HTR-8/SVneo (cell line): ENCODE measurements around the gene TTLL12.

Experiments used
- DNase-seq: peaks from one replicate; pipeline ENCODE4 v3.0.0; 2011; ENCODE audit warnings: low spot score, mixed read lengths; ENCODE audit not compliant: insufficient read length
- FAIRE-seq: peaks from 2 replicates; lab custom pipeline; 2011; peaks lifted over from hg19 to GRCh38; lab: Jason Lieb, UNC

The TTLL12 gene

GRCh38 chr22:43186272-43187170 is at the start of gene TTLL12:
TTLL12 (minus strand) TSS chr22:43187134; CDS start chr22:43187069, 65 bp downstream.
- no peak for FAIRE-seq
- DNase-seq, result peak; percentile 69

DNA sequence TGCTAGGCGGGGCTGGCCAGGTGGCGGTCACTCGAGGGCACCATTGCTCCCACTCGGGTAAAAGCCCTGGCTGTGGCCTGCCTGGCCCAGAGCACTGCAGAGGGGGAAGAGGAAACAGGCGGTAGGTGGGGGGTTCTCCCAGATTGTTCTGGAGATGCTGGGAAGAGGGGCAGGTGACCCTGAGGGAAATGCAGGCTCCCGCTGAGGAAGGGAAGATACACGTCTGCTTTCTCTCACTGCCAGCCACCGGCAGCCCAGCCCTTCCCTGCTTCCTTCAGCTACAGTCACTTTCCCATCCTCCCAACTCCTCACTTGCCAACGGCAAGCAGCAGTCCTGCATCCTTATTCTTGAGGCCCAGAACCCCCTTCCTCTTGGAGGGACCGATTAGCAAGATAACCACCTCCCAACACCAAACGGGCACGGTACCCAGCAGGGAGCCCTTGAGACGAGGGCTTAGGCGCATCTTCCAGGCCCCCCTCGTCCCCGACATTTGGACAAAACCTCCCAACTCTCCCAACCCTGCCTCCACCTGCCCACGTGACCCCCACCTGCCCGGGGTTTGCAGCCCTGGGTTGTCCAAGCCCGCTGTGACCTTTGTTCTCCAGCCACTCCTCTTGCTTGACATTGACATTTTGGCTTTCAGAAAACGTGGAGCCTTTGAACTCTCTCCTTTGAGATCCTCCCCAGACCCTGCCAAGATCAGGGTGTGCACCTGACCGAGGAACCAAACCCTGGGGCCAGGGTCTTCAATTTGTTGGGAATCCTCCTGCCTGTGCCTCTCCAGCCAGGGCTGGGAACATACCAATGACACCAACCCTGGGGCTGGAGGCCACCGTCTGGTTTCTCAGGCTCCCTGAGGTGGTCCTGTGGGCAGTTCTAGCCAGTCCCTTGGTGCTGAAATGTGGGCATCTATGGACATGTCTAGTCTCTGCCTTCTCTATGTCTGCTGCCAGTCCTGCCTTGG is 48.8 kb upstream of the TTLL12 start:
- FAIRE-seq (no peak), DNase-seq (no peak)

GRCh38 chr22:43234264-43234988 is 47.5 kb upstream of the TTLL12 start:
- no peak for DNase-seq
- FAIRE-seq, result no peak

- no peak for DNase-seq
Measured at GRCh38 chr22:43233529-43233928, 46.6 kb upstream of the TTLL12 start.

GRCh38 chr22:43232445-43232844 is 45.5 kb upstream of the TTLL12 start:
- DNase-seq (no peak), FAIRE-seq (no peak)

More at GRCh38 chr22:43233529-43233928, 46.6 kb upstream of the TTLL12 start:
- FAIRE-seq, result no peak

DNA sequence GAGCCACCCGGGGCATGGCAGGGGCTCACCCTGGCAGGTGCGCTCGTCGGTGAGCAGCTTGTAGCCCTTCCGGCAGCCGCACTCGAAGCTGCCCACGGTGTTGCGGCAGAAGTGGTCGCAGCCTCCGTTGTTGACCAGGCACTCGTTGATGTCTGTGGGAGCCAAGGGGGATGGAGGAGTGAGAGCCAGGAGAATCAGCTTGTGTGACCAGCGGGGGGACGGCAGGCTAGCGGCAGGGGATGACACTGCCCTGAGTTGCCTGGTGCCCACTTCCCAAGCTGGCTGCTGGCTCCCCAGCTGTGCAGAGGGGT is 44.7 kb upstream of the TTLL12 start:
- no peak for FAIRE-seq

GRCh38 chr22:43230971-43231723 is 44.2 kb upstream of the TTLL12 start:
- peak; percentile 73 for DNase-seq
- peak; percentile 58 for FAIRE-seq

More for the DNA sequence above, 44.7 kb upstream of the TTLL12 start:
- no peak for DNase-seq

DNA sequence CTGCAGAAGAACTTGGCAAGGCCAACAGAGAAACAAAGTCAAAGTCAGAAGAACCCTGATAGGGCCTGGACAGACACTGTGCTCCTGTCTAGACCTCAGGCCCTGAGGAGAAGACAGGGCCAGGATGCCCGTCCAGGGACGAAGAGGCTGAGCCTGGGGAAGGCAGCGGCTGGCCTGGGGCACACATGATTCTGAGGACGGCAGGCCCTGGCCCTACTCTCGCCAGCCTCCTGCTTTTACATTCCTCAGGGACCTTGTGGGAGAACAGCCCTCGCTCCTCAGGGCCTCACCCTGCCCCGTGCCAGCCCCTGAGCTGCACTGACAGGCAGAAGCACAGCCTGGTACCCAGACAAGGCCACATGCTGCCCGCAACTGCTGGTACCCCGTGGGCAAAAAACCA is 43.6 kb upstream of the TTLL12 start:
- no peak for FAIRE-seq
- DNase-seq, result no peak

DNA sequence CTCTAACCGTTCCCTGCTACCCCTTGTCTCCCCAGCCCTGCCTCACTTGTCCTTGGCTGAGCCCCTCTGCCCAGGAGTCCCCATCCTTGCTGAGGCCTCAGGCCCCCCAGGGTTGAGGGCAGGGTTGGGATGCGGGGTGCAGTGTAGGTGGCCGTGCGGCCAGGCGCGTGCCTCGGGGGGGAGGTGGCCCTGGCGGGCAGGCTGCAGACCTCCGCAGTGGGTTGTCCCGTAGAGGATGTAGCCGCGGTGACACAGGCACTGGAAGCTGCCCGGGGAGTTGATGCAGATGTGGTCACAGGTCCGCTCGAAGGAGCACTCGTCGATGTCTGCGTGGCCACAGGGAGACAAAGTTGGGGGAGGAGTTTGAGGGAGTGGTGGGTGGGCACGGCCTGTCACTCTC is 41.9 kb upstream of the TTLL12 start:
- FAIRE-seq, result no peak

GRCh38 chr22:43228330-43228729 is 41.4 kb upstream of the TTLL12 start:
- FAIRE-seq, result no peak
- DNase-seq, result peak; percentile 43

More for the DNA sequence above, 41.9 kb upstream of the TTLL12 start:
- no peak for DNase-seq

DNA sequence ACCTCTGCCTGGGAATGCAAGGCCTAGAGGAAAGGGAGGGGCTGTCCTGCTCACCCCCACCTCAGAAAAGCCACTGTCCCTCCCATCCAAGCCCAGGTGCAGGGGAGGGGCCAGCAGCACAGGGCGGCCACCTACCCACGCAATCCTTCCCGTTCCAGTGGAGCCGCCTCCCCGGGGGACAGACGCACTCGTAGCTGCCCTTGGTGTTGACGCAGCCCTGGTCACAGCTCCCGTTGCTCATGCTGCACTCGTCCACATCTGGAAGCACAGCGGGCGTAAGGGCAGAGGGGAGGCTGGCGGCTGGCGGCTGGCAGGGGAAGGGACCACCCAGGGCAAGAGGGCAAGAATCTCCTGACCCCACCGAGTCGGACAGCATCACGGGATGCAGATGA is 40.3 kb upstream of the TTLL12 start:
- FAIRE-seq (no peak), DNase-seq (no peak)

DNA sequence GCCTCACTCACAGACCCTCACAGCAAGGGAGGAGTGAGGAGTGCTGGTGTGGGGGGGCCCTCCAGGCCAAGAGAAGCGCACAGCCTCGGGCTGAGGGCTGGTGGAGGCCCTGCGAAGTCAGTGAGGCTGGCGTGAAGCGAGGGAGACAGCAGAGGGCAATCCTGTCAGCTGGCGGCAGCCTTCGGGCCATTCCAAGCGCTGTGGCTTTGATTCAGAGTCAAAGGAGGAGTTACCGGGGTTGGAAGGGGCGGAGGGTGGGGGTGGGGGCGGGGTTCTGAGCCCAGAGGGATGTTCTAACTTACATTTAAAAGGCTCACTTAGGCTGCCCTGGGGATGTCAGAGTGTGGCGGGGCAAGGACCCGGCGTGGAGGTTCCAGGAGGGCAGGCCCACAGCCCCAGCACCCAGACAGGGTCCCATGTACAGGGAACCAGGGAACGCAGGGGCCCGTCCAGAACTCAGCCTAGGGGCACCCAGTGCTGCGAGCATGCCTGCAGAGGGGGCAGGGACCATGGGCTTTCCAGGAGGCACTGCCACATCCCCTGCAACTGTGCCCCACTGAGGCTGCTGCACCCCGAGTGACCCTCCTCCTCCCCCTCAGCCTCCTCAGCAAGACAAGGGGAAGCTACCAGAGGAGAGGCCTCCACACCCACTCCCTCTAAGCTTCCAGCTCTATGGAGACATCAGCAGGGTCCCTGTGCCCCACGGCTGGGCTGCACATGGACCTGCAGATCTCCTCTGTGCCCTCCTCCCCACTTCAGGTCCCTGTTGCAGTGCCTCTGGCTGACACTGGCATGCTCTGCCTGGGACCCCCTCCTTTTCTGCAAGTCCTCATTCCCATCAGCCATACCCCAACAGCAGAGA is 39.7 kb upstream of the TTLL12 start:
- no peak for FAIRE-seq
- no peak for DNase-seq

DNA sequence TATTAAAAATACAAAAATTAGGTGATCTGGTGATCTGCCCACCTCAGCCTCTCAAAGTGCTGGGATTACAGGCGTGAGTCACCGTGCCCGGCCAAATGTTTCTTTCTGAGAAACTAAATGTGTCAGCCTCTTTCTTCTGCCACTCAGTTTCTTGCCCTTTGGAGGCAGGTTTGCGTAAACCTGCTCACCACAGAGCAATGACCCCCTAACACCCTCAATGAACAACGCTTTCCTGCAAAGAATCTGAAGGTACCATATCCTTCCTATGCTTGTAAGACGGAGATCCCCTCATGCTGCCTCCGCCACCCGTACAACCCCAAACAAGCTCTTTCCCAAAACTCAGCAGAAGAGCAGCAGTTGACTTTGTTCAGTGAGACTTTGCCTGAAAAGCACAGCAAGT is 38.7 kb upstream of the TTLL12 start:
- DNase-seq, result no peak
- no peak for FAIRE-seq

GRCh38 chr22:43222987-43223386 is 36.1 kb upstream of the TTLL12 start:
- FAIRE-seq (no peak), DNase-seq (no peak)

DNA sequence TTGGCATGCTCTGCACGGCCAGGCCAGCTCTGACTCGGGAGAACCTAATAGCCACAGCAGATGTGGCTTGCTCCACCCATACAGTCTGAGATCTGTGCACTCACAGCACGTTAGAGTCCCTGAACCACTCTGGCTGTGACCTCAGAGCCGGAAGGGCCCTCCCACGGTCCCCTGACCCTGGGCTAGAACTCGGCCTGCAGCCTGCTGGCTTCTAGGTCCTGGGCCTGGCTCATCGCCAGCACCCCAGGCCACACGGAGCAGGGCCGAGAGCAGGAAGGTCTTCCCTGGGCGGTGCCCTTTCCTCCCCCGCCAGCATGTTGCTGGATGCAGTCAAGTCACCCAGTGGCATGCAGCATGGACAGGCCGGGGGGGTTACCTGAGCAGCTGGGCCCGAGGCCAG is 35.3 kb upstream of the TTLL12 start:
- DNase-seq (no peak), FAIRE-seq (no peak)

- DNase-seq, result no peak
- no peak for FAIRE-seq
Measured at GRCh38 chr22:43220625-43221380, 33.9 kb upstream of the TTLL12 start.

DNA sequence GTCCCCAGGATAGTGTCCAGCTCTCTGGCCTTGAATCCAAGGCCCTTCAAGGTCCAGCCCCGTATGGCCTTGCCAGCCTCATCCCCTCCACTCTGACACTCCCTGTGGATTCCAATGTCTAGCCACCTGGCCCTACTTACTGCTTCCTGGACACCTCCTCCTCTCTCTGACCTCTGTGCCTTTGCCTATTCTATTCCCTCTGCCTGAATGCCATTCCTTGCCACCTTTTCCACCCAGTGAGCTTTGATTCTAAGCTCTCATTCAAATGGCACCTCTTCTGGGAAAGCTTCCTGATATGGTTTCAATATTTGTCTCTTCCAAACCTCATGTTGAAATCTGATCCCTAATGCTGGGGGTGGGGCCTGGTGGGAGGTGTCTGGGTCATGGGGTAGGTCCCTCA is 31.9 kb upstream of the TTLL12 start:
- FAIRE-seq (no peak), DNase-seq (no peak)
